Left lung (tissue), 10 donors: Measurements from ENCODE around the gene ATF7IP. TPM values are rescaled to one million over a fixed set of nuclear protein-coding genes. Genes with fewer than 3 reads are reported as not detected.

Source experiments
- ATAC-seq: fragments of 200-7000 bp; cut with Tn5 transposase; one replicate; pipeline ENCODE4 v1.9.1; 2020; ENCODE audit warnings: moderate library complexity
- DNase-seq, 4 donors: peaks; one replicate each; pipeline ENCODE4 v3.0.0-alpha.2; 2013 to 2020
- H3K27ac ChIP-seq, 2 donors: fragments of 200-600 bp; sonication (generic) in 1 of 2; one replicate each; pipeline versions ENCODE4 v1.5.0 to v1.8.0; 2020 to 2021
- H3K27me3 ChIP-seq, 2 donors: fragments of 200-600 bp; sonication (generic) in 1 of 2; one replicate each; pipeline versions ENCODE4 v1.5.0 to v1.8.0; 2020 to 2021
- H3K36me3 ChIP-seq, 2 donors: fragments of 200-600 bp; sonication (generic) in 1 of 2; one replicate each; pipeline versions ENCODE4 v1.5.0 to v1.8.0; 2020 to 2021
- H3K4me1 ChIP-seq, 2 donors: fragments of 200-600 bp; one replicate each; pipeline ENCODE4 v1.8.0; 2021
- H3K4me3 ChIP-seq, 2 donors: fragments of 200-600 bp; sonication (generic) in 1 of 2; one replicate each; pipeline versions ENCODE4 v1.5.0 to v1.8.0; 2020 to 2021; ENCODE audit warnings: mild to moderate bottlenecking in 1 of 2
- H3K9me3 ChIP-seq, 2 donors: fragments of 200-600 bp; sonication (generic) in 1 of 2; one replicate each; pipeline versions ENCODE4 v1.5.0 to v1.8.0; 2020 to 2021
- CTCF ChIP-seq, 2 donors: fragments of 200-600 bp; sonication (generic) in 1 of 2; IDR thresholded peaks; one replicate each; pipeline versions ENCODE4 v1.5.0 to v1.8.0; 2021; ENCODE audit warnings: antibody characterized with exemption in 2 of 2
- intact Hi-C, 2 donors: fragments of 100-400 bp; cut with DNase I; formaldehyde crosslinking; loops; one replicate each; pipeline versions ENCODE4 v1.11.2 to v1.14.2; 2022
- polyA plus RNA-seq, 6 donors: library from polyadenylated mRNA; unstranded; fragments of 120-200 nt; gene quantifications; one replicate each; pipeline ENCODE4 v1.2.1, GENCODE V29; 2013; ENCODE audit not compliant: insufficient read length in 6 of 6
- total RNA-seq, 2 donors: library from RNA; stranded (reverse); fragmentation: NEBNext Ultra II Directional; extraction: Animal tissue kit (Norgen Biotek cat#: 25700); gene quantifications; one replicate each; pipeline ENCODE4 v1.2.1, GENCODE V29; 2021
- donor health status: DM: no; HTN: yes; CAD: no.
- donor health status: DM: no; HTN: no; CAD: no.

ATF7IP gene
- total and polyA plus RNA-seq, 8 donors, result 47.6 to 84.8 (median 55.6) TPM

GRCh38 chr12:14525964-14526363 lies 160.5 kb downstream of the ATF7IP start:
- ATAC-seq, result no peak
- DNase-seq, result no peak
- H3K9me3 ChIP-seq, result peaks cover 4 to 40% of the 10 kb centered on the region in 2 donors
- intact Hi-C loops, result no loop called here
- H3K4me3 ChIP-seq, result no peak overlapping the region
- H3K27ac ChIP-seq, result no peak overlapping the region
- no peaks in the 10 kb centered on the region for H3K27me3 ChIP-seq
- H3K4me1 ChIP-seq, result no peaks in the 10 kb centered on the region
- peaks cover 0 to 7% of the 10 kb centered on the region in 2 donors for H3K36me3 ChIP-seq
- no peak for TF ChIP-seq CTCF (IDR thresholded peaks at IDR 0.05)

GRCh38 chr12:14532152-14532551 lies 166.7 kb downstream of the ATF7IP start:
- no peak for DNase-seq
- ATAC-seq, result no peak
- Histone ChIP-seq H3K36me3 (peaks cover 0 to 56% of the 10 kb centered on the region in 2 donors), H3K9me3 (no peaks in the 10 kb centered on the region), H3K27ac (no peak overlapping the region), H3K4me3 (no peak overlapping the region), H3K4me1 (no peaks in the 10 kb centered on the region), H3K27me3 (no peaks in the 10 kb centered on the region)
- intact Hi-C loops, result no loop called here
- no peak for TF ChIP-seq CTCF (IDR thresholded peaks at IDR 0.05)

GRCh38 chr12:14537088-14537487 lies 171.6 kb downstream of the ATF7IP start:
- no peaks in the 10 kb centered on the region for H3K27me3 ChIP-seq
- no peaks in the 10 kb centered on the region for H3K9me3 ChIP-seq
- intact Hi-C loops, result no loop called here
- no peak overlapping the region for H3K27ac ChIP-seq
- H3K4me3 ChIP-seq, result no peak overlapping the region
- no peaks in the 10 kb centered on the region for H3K4me1 ChIP-seq
- no peak for DNase-seq
- no peak for TF ChIP-seq CTCF (IDR thresholded peaks at IDR 0.05)
- peaks cover 0 to 74% of the 10 kb centered on the region in 2 donors for H3K36me3 ChIP-seq
- peak; percentile 16 for ATAC-seq

GRCh38 chr12:14540801-14541462 lies 175.4 kb downstream of the ATF7IP start:
- H3K4me3 ChIP-seq, result no peak overlapping the region
- H3K36me3 ChIP-seq, result peaks cover 0 to 37% of the 10 kb centered on the region in 2 donors
- no peaks in the 10 kb centered on the region for H3K9me3 ChIP-seq
- no peak for TF ChIP-seq CTCF (IDR thresholded peaks at IDR 0.05)
- H3K27ac ChIP-seq, result no peak overlapping the region
- no peaks in the 10 kb centered on the region for H3K4me1 ChIP-seq
- H3K27me3 ChIP-seq, result no peaks in the 10 kb centered on the region
- ATAC-seq, result no peak
- intact Hi-C loops, result no loop called here
- DNase-seq, result no peak

GRCh38 chr12:14545144-14546124 lies 180.0 kb downstream of the ATF7IP start:
- Histone ChIP-seq H3K4me3 (no peak overlapping the region), H3K4me1 (no peaks in the 10 kb centered on the region), H3K9me3 (no peaks in the 10 kb centered on the region), H3K27me3 (no peaks in the 10 kb centered on the region), H3K27ac (no peak overlapping the region), H3K36me3 (peaks cover 0 to 7% of the 10 kb centered on the region in 2 donors)
- ATAC-seq (no peak), DNase-seq (no peak)
- intact Hi-C loops, result no loop called here
- no peak for TF ChIP-seq CTCF (IDR thresholded peaks at IDR 0.05)
